ENCODE results near the gene FTSJ3.
"Not testable (repeated sequence)": the region's sequence is repeated elsewhere in the genome, so short reads cannot be mapped to it uniquely, and the experiment has no call there.

The FTSJ3 gene, protein sequence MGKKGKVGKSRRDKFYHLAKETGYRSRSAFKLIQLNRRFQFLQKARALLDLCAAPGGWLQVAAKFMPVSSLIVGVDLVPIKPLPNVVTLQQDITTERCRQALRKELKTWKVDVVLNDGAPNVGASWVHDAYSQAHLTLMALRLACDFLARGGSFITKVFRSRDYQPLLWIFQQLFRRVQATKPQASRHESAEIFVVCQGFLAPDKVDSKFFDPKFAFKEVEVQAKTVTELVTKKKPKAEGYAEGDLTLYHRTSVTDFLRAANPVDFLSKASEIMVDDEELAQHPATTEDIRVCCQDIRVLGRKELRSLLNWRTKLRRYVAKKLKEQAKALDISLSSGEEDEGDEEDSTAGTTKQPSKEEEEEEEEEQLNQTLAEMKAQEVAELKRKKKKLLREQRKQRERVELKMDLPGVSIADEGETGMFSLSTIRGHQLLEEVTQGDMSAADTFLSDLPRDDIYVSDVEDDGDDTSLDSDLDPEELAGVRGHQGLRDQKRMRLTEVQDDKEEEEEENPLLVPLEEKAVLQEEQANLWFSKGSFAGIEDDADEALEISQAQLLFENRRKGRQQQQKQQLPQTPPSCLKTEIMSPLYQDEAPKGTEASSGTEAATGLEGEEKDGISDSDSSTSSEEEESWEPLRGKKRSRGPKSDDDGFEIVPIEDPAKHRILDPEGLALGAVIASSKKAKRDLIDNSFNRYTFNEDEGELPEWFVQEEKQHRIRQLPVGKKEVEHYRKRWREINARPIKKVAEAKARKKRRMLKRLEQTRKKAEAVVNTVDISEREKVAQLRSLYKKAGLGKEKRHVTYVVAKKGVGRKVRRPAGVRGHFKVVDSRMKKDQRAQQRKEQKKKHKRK
- 48.8 to 236 (median 97.4) reads per million in 9 experiments for total RNA-seq

DNA sequence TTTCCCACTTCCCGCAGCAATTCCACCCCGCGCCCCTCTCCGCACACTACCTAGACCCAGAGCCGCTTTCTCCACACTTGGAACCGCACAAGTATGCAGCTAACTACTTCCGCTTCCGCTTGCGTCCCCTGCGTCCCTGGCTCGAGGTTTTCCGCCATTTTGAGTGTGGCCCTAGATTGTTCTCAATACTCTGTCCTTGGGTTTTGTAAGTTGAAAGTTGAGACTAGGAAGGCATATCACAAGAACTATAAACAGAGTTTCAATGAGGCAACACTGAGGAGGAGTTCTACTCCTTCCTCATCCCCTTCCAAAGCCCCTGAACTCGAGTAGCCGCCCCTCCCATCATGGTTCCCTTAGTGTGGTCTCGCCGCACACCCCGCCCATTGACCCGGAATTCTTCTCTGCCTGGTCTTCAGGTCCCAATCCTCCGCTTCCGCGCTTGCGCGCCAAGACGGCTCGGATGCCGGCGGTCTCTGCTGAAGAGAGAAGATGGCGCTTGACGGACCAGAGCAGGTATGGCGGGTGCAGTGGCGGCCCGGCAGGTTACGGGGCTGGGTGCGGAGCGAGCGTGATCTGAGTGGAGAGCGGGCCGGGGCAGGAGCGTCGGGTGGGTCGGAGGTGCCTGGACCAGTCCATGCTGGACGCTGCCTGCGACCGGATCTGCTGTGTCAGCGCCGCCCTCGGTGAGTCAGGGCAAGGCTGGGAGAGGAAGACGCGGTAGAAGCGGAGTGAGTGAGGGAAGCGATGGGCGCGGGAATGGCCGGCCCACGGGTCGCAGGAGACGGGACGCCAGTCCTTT lies at the start of gene FTSJ3, which contains the start of gene PSMC5:
Gene FTSJ3, minus strand, starts transcription at position 662 of the 799 bp plus-strand sequence. CDS start 761 bp downstream, outside the sequence.
Gene PSMC5, plus strand, starts transcription at position 430 of the 799 bp plus-strand sequence. Its CDS starts 60 bp downstream, at position 490.
- no peaks in the 10 kb centered on the region for H3K9me3 Mint-ChIP-seq
- H3K36me3 Mint-ChIP-seq (ENCODE audit: insufficient read depth) = peaks cover 80% of the 10 kb centered on the region
- H3K4me3 Mint-ChIP-seq = peak within 1 kb of the TSS; percentile 92 to 95
- peak; percentile 89 to 95 (median 91) for DNase-seq
- H3K27me3 Mint-ChIP-seq = no peaks in the 10 kb centered on the region
- ATAC-seq (replicated peaks) = peak; percentile 93
- peak within 1 kb of the TSS; percentile 93 to 96 for H3K27ac Mint-ChIP-seq
- H3K4me1 Mint-ChIP-seq (ENCODE audit: low read depth in 2 of 2) = peaks cover 53 to 59% of the 10 kb centered on the region in 2 donors

DNA sequence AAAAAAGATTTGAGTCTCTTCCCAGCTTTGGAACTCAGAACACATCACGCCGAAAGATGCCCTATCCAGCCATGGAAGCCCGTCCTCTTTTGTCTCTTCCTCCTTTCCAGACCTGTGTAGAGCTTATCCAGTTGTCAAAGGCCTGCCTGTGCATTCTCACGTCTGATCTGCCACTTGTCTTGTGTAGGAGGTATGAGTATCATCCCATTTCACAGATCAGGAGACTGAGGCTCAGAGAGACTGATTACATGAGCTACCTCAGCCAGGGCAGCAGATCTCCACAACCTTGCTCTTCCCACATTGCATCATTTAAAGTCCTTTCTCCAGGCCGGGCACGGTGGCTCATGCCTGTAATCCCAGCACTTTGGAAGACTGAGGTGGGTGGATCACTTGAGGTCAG lies 47.2 kb upstream of the FTSJ3 start:
- not testable (repeated sequence) for H3K27ac Mint-ChIP-seq; H3K36me3 Mint-ChIP-seq (ENCODE audit: insufficient read depth); H3K4me3 Mint-ChIP-seq; DNase-seq; H3K4me1 Mint-ChIP-seq (ENCODE audit: low read depth in 2 of 2); ATAC-seq (replicated peaks); H3K9me3 Mint-ChIP-seq
- peaks cover 19 to 24% of the 10 kb centered on the region in 2 donors for H3K27me3 Mint-ChIP-seq

DNA sequence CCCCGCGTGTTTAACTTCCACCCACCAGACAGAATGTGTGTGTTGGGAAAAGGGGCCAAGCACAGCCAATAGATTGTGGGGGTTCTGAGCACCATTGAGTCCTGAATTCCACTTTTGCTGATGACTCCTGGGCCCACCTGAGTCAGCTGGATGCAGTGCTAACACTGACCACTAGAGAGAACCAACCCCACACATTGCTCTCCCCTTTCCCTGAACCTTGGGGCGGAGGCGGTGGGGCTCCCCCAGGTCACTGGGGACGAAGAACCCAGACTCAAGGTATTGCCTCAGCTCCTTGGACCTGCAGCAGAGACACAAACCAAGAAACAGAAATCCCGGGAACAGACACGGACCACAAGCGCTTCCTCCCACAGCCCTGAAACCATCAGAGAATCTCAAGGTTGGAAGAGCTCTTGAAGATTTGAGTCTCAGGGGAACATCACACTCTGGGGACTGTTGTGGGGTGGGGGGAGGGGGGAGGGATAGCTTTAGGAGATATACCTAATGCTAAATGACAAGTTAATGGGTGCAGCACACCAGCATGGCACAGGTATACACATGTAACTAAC lies 46.7 kb upstream of the FTSJ3 start:
- not testable (repeated sequence) for H3K4me1 Mint-ChIP-seq (ENCODE audit: low read depth in 2 of 2); ATAC-seq (replicated peaks); H3K36me3 Mint-ChIP-seq (ENCODE audit: insufficient read depth); H3K4me3 Mint-ChIP-seq; DNase-seq; H3K27ac Mint-ChIP-seq; H3K9me3 Mint-ChIP-seq
- H3K27me3 Mint-ChIP-seq = peaks cover 19 to 24% of the 10 kb centered on the region in 2 donors

DNA sequence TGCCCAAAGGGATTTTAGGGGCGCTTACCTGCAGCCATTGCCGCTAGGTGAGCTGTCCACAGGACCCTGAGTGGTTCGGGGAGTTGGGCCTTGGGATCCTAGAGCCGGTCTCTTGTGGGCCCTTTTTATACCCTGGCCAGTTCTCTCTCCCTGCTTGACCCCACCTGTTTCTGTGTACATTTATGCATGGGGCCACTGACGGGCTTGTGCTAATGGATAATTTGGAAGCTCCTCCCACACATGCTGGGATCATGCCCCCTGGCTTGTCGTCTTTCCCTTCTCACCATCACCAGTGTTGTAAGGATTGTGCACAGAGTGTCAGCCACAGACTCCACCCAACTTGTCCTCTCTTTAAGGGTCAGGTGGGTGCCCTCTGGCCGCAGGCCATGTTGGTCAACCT lies 46.1 kb upstream of the FTSJ3 start, which contains the start of gene CSH2:
Gene CSH2, minus strand, starts transcription at position 101 of the 400 bp plus-strand sequence. Its CDS starts 63 bp downstream, at position 38.
- peaks cover 18 to 23% of the 10 kb centered on the region in 2 donors for H3K27me3 Mint-ChIP-seq
- not testable (repeated sequence) for DNase-seq; H3K36me3 Mint-ChIP-seq (ENCODE audit: insufficient read depth); H3K4me1 Mint-ChIP-seq (ENCODE audit: low read depth in 2 of 2); H3K9me3 Mint-ChIP-seq; H3K27ac Mint-ChIP-seq; H3K4me3 Mint-ChIP-seq; ATAC-seq (replicated peaks)

DNA sequence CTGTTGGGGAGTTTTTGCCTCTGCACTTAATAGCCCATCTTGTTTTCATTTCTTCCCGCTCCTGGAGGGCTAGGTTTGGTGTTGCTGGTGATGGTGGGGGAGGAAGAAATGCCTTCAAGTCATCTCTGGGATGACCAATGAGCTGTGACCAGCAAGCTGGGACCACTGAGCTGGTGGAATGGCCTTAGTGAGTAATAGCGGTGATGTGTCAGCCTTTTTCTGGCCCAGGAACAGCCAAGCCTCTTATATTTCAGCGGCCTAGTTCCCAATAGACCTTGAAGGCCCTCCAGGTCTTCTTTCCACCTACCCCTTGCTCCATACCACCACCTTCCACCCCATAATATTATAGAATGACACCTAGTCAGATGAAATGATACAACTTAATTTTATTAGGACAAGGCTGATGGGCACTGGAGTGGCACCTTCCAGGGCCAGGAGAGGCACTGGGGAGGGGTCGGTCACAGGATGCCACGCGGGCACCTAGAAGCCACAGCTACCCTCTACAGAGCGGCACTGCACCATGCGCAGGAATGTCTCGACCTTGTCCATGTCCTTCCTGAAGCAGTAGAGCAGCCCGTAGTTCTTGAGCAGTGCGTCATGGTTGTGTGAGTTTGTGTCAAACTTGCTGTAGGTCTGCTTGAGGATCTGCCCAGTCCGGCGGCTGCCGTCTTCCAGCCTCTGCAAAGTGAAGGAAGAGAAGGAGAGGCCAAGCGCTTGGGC lies 44.3 kb upstream of the FTSJ3 start:
- H3K4me1 Mint-ChIP-seq (ENCODE audit: low read depth in 2 of 2); ATAC-seq (replicated peaks); H3K4me3 Mint-ChIP-seq; H3K36me3 Mint-ChIP-seq (ENCODE audit: insufficient read depth); H3K9me3 Mint-ChIP-seq; DNase-seq; H3K27ac Mint-ChIP-seq: not testable (repeated sequence)
- H3K27me3 Mint-ChIP-seq = peaks cover 6 to 14% of the 10 kb centered on the region in 2 donors

DNA sequence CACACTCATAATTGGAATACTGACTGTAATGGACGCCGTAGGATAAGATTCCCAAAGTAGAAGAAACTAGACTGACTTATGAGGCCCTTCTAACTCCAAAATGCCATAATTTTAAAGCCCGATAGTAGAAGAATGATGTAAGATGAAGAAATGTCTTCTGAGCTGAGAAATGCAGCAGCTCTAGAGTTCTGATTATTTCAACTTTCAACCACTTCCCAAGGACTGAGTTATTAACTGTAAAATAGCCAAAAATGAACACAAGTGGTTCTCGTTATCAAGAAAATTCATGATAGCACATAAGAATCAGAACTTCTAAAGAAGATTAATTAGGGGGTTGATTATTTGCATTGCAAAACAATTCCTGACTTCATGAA lies 42.8 kb upstream of the FTSJ3 start:
- not testable (repeated sequence) for ATAC-seq (replicated peaks); H3K4me3 Mint-ChIP-seq; DNase-seq; H3K4me1 Mint-ChIP-seq (ENCODE audit: low read depth in 2 of 2); H3K9me3 Mint-ChIP-seq; H3K36me3 Mint-ChIP-seq (ENCODE audit: insufficient read depth); H3K27ac Mint-ChIP-seq
- peaks cover 9 to 11% of the 10 kb centered on the region in 2 donors for H3K27me3 Mint-ChIP-seq

DNA sequence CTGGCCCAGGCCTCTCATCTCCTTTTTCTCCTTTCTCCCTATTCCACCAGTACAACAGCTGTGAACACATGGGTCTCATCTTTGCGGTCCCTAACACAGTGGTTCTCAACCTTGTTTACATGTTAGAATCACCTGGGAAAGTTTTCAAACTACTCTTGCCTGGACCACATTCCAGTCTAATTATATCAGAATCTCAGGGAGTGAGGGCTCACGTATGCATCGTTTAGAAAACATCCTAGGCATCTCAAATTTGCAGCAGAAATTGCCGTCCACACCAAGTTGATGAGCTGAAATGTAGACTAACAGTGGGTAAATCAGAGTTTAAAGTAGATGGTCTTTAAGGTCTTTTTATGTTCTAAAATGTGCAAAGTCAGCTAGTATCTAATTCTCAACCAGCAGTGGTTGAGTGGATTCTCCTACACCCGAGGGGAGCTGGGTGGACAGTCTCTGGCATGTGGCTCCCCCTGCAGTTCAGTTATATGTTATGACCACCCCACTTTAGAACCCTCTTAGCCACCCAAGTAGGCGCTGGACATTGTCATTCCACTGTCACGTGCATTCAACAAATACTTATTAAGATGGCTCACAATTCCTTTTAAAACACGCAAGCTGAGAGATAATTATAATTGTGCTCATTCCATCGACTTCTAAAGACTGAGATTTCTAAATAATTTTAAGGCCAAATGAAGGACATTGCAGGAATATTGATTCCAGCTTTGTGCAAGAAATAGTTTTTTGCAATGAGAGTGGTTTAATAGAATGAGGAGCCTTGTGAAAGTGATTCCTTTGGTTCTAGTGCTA lies 42.2 kb upstream of the FTSJ3 start:
- not testable (repeated sequence) for H3K9me3 Mint-ChIP-seq; H3K4me3 Mint-ChIP-seq; H3K36me3 Mint-ChIP-seq (ENCODE audit: insufficient read depth); H3K27ac Mint-ChIP-seq; ATAC-seq (replicated peaks); H3K4me1 Mint-ChIP-seq (ENCODE audit: low read depth in 2 of 2); DNase-seq
- H3K27me3 Mint-ChIP-seq = peaks cover 8 to 11% of the 10 kb centered on the region in 2 donors

DNA sequence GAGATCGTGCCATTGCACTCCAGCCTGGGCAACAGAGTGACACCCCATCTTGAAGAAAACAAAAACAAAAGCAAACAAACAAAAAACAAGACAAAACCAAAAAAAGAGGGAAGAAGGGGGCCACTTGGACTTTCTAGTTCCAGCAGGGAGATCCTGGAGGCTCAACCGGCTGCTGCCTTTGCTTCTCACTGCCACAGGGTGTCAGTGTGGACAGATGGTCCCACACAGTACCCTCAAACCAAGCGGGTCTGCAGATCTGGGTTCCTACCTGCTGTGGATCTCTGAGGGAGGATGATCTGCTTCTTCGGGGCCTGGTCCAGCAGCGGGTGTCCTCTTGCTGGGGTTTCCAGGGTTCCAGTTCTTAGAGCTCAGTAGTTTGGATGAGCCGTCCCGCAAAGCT lies 39.2 kb upstream of the FTSJ3 start:
- not testable (repeated sequence) for H3K4me3 Mint-ChIP-seq; DNase-seq; H3K4me1 Mint-ChIP-seq (ENCODE audit: low read depth in 2 of 2); H3K9me3 Mint-ChIP-seq; H3K27me3 Mint-ChIP-seq; H3K27ac Mint-ChIP-seq; H3K36me3 Mint-ChIP-seq (ENCODE audit: insufficient read depth); ATAC-seq (replicated peaks)

DNA sequence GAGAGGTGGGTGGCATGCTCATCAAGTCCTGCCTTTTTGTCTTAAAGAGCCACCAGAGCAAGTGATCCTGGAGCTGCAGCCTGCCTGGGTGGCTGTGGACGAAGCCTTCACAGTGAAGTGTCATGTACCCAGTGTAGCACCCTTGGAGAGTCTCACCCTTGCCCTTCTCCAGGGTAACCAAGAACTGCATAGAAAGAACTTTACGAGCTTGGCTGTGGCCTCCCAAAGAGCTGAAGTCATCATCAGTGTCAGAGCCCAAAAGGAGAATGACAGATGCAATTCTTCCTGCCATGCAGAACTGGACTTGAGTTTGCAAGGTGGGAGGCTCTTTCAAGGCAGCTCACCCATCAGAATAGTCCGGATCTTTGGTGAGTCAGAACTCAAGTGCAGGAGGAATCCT lies 31.8 kb upstream of the FTSJ3 start:
- no peaks in the 10 kb centered on the region for H3K36me3 Mint-ChIP-seq (ENCODE audit: insufficient read depth)
- H3K4me1 Mint-ChIP-seq (ENCODE audit: low read depth in 2 of 2) = no peaks in the 10 kb centered on the region
- H3K27ac Mint-ChIP-seq = no peak overlapping the region
- ATAC-seq (replicated peaks) (no peak), DNase-seq (no peak)
- no peak overlapping the region for H3K4me3 Mint-ChIP-seq
- H3K27me3 Mint-ChIP-seq = peaks cover 6 to 19% of the 10 kb centered on the region in 2 donors
- H3K9me3 Mint-ChIP-seq = no peaks in the 10 kb centered on the region

DNA sequence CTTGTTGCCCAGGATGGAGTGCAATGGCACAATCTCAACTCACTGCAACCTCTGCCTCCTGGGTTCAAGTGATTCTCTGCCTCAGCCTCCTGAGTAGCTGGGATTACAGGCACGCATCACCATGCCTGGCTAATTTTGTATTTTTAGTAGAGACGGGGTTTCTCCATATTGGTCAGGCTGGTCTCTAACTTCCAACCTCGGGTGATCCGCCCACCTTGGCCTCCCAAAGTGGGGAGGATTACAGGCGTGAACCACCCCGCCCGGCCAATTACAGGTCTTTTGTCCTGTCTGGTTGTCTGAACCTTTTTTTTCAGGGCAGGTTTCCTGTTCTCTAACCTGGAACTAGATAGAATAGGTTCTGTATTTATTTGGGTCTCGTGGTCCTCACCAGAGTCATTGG lies 29.0 kb upstream of the FTSJ3 start:
- H3K9me3 Mint-ChIP-seq; H3K4me3 Mint-ChIP-seq; ATAC-seq (replicated peaks); H3K4me1 Mint-ChIP-seq (ENCODE audit: low read depth in 2 of 2); H3K36me3 Mint-ChIP-seq (ENCODE audit: insufficient read depth); DNase-seq; H3K27ac Mint-ChIP-seq: not testable (repeated sequence)
- peaks cover 6 to 19% of the 10 kb centered on the region in 2 donors for H3K27me3 Mint-ChIP-seq

DNA sequence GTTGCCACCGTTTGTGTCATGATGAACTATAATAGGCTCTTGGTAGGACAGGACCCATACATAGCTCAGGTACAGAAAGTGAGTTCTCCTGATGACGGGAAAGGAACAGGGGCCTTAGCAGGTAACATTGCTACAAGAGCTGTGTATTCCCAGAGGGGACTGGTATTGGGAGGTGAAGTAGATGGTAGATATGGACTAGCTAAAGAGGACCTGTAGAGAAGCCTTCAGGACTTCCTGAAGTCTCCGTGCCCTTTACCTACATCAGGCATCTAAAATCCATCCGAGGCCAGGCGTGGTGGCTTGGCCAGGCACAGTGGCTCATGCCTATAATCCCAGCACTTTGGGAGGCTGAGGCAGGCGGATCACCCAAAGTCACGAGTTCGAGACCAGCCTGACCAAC lies 27.7 kb upstream of the FTSJ3 start:
- Mint-ChIP-seq H3K4me1 (ENCODE audit: low read depth in 2 of 2) (no peaks in the 10 kb centered on the region), H3K4me3 (no peak overlapping the region), H3K9me3 (no peaks in the 10 kb centered on the region), H3K36me3 (ENCODE audit: insufficient read depth) (no peaks in the 10 kb centered on the region), H3K27me3 (peaks cover 0 to 11% of the 10 kb centered on the region in 2 donors), H3K27ac (no peak overlapping the region)
- no peak for ATAC-seq (replicated peaks)
- no peak for DNase-seq

DNA sequence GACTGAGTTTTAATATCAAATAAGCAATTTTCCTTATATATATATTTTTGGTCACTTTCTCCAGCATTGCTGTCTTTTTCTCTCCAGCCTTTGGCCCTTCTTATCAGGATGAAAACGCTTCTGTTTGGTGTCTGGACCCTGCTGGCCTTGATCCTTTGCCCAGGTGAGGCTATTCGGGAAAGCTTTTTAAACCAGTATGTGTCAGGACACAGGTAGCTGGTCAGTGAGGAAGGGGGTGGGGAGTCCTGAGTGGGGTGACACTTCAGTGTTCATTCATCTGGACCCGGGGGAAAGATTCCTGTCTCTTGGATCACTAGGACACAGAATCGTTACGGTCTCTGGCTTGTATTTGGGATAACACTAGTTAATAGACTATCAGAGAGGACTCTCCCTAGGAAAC lies 27.2 kb upstream of the FTSJ3 start:
- Mint-ChIP-seq H3K4me1 (ENCODE audit: low read depth in 2 of 2) (no peaks in the 10 kb centered on the region), H3K36me3 (ENCODE audit: insufficient read depth) (no peaks in the 10 kb centered on the region), H3K27me3 (peaks cover 0 to 6% of the 10 kb centered on the region in 2 donors), H3K27ac (no peak overlapping the region), H3K4me3 (no peak overlapping the region), H3K9me3 (no peaks in the 10 kb centered on the region)
- no peak for DNase-seq
- ATAC-seq (replicated peaks) = no peak
